ENCODE measurements around the gene NRL. TPM values are rescaled to one million over a fixed set of nuclear protein-coding genes. Genes with fewer than 3 reads are reported as not detected.

The NRL gene
- total and polyA plus RNA-seq, 4 donors, result 1.5 to 3.2 (median 2.8) TPM

DNA sequence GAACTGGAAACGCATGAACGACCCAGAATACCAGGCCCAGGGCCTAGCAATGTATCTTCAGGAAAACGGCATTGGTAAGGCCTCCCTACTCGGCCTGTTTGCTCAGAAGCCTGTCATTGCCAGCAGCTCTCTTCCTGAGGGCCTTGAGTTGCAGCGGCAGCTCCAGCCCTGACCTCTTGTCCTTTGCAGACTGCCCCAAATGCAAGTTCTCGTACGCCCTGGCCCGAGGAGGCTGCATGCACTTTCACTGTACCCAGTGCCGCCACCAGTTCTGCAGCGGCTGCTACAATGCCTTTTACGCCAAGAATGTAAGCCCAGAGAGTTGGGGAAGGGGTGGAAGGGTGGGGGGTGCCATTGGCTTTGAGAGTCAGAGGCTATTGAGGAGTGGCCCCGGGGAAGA is 42.6 kb upstream of the NRL start:
- H3K36me3 ChIP-seq (ENCODE audit: control insufficient read depth in 4 of 4, insufficient read depth in 3 of 4, low read depth in 1 of 4, low read length in 3 of 4), result peaks cover 12 to 45% (median 34%) of the 10 kb centered on the region in 4 donors
- peaks cover 5 to 25% (median 19%) of the 10 kb centered on the region in 4 donors for H3K4me1 ChIP-seq (ENCODE audit: control insufficient read depth in 4 of 4, insufficient read depth in 4 of 4, low read length in 3 of 4)
- no peaks in the 10 kb centered on the region for H3K27me3 ChIP-seq (ENCODE audit: control insufficient read depth in 4 of 4, insufficient read depth in 4 of 4, low read length in 3 of 4)
- TF ChIP-seq, protein P1, sequence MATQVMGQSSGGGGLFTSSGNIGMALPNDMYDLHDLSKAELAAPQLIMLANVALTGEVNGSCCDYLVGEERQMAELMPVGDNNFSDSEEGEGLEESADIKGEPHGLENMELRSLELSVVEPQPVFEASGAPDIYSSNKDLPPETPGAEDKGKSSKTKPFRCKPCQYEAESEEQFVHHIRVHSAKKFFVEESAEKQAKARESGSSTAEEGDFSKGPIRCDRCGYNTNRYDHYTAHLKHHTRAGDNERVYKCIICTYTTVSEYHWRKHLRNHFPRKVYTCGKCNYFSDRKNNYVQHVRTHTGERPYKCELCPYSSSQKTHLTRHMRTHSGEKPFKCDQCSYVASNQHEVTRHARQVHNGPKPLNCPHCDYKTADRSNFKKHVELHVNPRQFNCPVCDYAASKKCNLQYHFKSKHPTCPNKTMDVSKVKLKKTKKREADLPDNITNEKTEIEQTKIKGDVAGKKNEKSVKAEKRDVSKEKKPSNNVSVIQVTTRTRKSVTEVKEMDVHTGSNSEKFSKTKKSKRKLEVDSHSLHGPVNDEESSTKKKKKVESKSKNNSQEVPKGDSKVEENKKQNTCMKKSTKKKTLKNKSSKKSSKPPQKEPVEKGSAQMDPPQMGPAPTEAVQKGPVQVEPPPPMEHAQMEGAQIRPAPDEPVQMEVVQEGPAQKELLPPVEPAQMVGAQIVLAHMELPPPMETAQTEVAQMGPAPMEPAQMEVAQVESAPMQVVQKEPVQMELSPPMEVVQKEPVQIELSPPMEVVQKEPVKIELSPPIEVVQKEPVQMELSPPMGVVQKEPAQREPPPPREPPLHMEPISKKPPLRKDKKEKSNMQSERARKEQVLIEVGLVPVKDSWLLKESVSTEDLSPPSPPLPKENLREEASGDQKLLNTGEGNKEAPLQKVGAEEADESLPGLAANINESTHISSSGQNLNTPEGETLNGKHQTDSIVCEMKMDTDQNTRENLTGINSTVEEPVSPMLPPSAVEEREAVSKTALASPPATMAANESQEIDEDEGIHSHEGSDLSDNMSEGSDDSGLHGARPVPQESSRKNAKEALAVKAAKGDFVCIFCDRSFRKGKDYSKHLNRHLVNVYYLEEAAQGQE (IDR thresholded peaks at IDR 0.05), result no peak
- TF ChIP-seq JUND (IDR thresholded peaks at IDR 0.05) (no peak), RAD21 (IDR thresholded peaks at IDR 0.05) (no peak), FOXA2 (IDR thresholded peaks at IDR 0.05) (no peak), EGR1 (IDR thresholded peaks at IDR 0.05; ENCODE audit: low read depth in 2 of 2) (no peak)
- TF ChIP-seq, protein P2, sequence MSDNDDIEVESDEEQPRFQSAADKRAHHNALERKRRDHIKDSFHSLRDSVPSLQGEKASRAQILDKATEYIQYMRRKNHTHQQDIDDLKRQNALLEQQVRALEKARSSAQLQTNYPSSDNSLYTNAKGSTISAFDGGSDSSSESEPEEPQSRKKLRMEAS (IDR thresholded peaks at IDR 0.05), result no peak
- H3K9me3 ChIP-seq (ENCODE audit: control insufficient read depth in 4 of 4, low read length in 3 of 4), result no peaks in the 10 kb centered on the region
- H3K27ac ChIP-seq (ENCODE audit: low read depth in 1 of 2, low read length in 2 of 2), result no peak overlapping the region
- no peak for DNase-seq (ENCODE audit: low spot score)
- H3K9ac ChIP-seq (ENCODE audit: low read depth in 1 of 2, low read length in 2 of 2), result no peak overlapping the region
- 93% methylated on average over 12 of the region's 12 CpGs for WGBS
- no peak overlapping the region for H3K4me3 ChIP-seq (ENCODE audit: low read depth in 1 of 3, low read length in 3 of 3)

DNA sequence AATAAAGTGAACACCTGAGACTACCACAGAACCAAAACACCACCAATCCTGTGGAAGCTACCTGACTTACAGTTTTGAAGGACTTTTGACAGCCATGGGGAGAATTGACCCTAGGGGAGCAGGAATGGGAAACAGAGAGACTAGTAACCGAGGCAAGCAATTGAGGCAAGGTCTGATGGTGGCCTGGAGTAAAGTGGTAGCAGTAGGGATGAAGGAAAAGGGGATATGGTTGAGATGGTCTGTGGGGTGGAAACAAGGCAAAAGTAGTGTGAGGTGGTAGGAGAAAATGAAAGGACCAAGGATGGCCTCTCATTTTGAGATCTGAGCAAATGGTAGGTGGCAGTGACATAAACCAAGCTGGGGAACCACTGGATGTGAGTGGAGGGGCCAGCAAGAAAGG is 42.1 kb upstream of the NRL start:
- no peak overlapping the region for H3K27ac ChIP-seq (ENCODE audit: low read depth in 1 of 2, low read length in 2 of 2)
- H3K4me1 ChIP-seq (ENCODE audit: control insufficient read depth in 4 of 4, insufficient read depth in 4 of 4, low read length in 3 of 4), result peaks cover 5 to 21% (median 14%) of the 10 kb centered on the region in 4 donors

DNA sequence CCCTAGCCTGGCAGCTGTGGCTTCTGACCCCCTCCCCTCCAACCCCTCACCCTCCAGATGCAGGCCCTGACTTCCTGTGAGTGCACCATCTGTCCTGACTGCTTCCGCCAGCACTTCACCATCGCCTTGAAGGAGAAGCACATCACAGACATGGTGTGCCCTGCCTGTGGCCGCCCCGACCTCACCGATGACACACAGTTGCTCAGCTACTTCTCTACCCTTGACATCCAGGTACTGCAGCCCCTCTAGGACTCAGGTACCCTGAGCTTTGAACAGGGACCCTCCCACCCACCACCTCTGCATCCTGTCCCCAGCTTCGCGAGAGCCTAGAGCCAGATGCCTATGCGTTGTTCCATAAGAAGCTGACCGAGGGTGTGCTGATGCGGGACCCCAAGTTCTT is 40.4 kb upstream of the NRL start:
- no peak overlapping the region for H3K9ac ChIP-seq (ENCODE audit: low read depth in 1 of 2, low read length in 2 of 2)
- no peak overlapping the region for H3K27ac ChIP-seq (ENCODE audit: low read depth in 1 of 2, low read length in 2 of 2)
- peaks cover 2 to 6% (median 5%) of the 10 kb centered on the region in 4 donors for H3K4me1 ChIP-seq (ENCODE audit: control insufficient read depth in 4 of 4, insufficient read depth in 4 of 4, low read length in 3 of 4)
- H3K9me3 ChIP-seq (ENCODE audit: control insufficient read depth in 4 of 4, low read length in 3 of 4), result no peaks in the 10 kb centered on the region
- no peaks in the 10 kb centered on the region for H3K27me3 ChIP-seq (ENCODE audit: control insufficient read depth in 4 of 4, insufficient read depth in 4 of 4, low read length in 3 of 4)
- H3K4me3 ChIP-seq (ENCODE audit: low read depth in 1 of 3, low read length in 3 of 3), result no peak overlapping the region
- TF ChIP-seq, protein P3, sequence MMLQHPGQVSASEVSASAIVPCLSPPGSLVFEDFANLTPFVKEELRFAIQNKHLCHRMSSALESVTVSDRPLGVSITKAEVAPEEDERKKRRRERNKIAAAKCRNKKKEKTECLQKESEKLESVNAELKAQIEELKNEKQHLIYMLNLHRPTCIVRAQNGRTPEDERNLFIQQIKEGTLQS (IDR thresholded peaks at IDR 0.05), result no peak
- TF ChIP-seq, protein P2 (IDR thresholded peaks at IDR 0.05), result no peak
- TF ChIP-seq JUND (IDR thresholded peaks at IDR 0.05), result no peak
- TF ChIP-seq RAD21 (IDR thresholded peaks at IDR 0.05), result no peak
- no peak for TF ChIP-seq GABPA (IDR thresholded peaks at IDR 0.05 in 1 of 2, conservative IDR thresholded peaks at IDR 0.05 in 1 of 2)
- no peak for TF ChIP-seq FOXA1 (IDR thresholded peaks at IDR 0.05)
- TF ChIP-seq, protein P4, sequence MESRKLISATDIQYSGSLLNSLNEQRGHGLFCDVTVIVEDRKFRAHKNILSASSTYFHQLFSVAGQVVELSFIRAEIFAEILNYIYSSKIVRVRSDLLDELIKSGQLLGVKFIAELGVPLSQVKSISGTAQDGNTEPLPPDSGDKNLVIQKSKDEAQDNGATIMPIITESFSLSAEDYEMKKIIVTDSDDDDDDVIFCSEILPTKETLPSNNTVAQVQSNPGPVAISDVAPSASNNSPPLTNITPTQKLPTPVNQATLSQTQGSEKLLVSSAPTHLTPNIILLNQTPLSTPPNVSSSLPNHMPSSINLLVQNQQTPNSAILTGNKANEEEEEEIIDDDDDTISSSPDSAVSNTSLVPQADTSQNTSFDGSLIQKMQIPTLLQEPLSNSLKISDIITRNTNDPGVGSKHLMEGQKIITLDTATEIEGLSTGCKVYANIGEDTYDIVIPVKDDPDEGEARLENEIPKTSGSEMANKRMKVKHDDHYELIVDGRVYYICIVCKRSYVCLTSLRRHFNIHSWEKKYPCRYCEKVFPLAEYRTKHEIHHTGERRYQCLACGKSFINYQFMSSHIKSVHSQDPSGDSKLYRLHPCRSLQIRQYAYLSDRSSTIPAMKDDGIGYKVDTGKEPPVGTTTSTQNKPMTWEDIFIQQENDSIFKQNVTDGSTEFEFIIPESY (IDR thresholded peaks at IDR 0.05), result no peak
- TF ChIP-seq HNF4A (conservative IDR thresholded peaks at IDR 0.05), result no peak
- TF ChIP-seq FOXA2 (IDR thresholded peaks at IDR 0.05), result no peak
- TF ChIP-seq EGR1 (IDR thresholded peaks at IDR 0.05; ENCODE audit: low read depth in 2 of 2), result no peak
- no peak for TF ChIP-seq SP1 (IDR thresholded peaks at IDR 0.05)
- no peak for TF ChIP-seq RXRA (IDR thresholded peaks at IDR 0.05)
- no peak for TF ChIP-seq NR2F2 (IDR thresholded peaks at IDR 0.05)
- TF ChIP-seq, protein P5, sequence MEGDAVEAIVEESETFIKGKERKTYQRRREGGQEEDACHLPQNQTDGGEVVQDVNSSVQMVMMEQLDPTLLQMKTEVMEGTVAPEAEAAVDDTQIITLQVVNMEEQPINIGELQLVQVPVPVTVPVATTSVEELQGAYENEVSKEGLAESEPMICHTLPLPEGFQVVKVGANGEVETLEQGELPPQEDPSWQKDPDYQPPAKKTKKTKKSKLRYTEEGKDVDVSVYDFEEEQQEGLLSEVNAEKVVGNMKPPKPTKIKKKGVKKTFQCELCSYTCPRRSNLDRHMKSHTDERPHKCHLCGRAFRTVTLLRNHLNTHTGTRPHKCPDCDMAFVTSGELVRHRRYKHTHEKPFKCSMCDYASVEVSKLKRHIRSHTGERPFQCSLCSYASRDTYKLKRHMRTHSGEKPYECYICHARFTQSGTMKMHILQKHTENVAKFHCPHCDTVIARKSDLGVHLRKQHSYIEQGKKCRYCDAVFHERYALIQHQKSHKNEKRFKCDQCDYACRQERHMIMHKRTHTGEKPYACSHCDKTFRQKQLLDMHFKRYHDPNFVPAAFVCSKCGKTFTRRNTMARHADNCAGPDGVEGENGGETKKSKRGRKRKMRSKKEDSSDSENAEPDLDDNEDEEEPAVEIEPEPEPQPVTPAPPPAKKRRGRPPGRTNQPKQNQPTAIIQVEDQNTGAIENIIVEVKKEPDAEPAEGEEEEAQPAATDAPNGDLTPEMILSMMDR (IDR thresholded peaks at IDR 0.05; ENCODE audit: low read depth, low read length, missing input control), result no peak
- TF ChIP-seq TAF1 (conservative IDR thresholded peaks at IDR 0.05), result no peak
- TF ChIP-seq YY1 (IDR thresholded peaks at IDR 0.05), result no peak
- peaks cover 14 to 65% (median 53%) of the 10 kb centered on the region in 4 donors for H3K36me3 ChIP-seq (ENCODE audit: control insufficient read depth in 4 of 4, insufficient read depth in 3 of 4, low read depth in 1 of 4, low read length in 3 of 4)
- 96% methylated on average over 10 of the region's 10 CpGs for WGBS
- no peak for DNase-seq (ENCODE audit: low spot score)

More for the DNA sequence above, 42.1 kb upstream of the NRL start:
- Histone ChIP-seq H3K36me3 (ENCODE audit: control insufficient read depth in 4 of 4, insufficient read depth in 3 of 4, low read depth in 1 of 4, low read length in 3 of 4) (peaks cover 12 to 48% (median 37%) of the 10 kb centered on the region in 4 donors), H3K4me3 (ENCODE audit: low read depth in 1 of 3, low read length in 3 of 3) (no peak overlapping the region), H3K9ac (ENCODE audit: low read depth in 1 of 2, low read length in 2 of 2) (no peak overlapping the region), H3K9me3 (ENCODE audit: control insufficient read depth in 4 of 4, low read length in 3 of 4) (no peaks in the 10 kb centered on the region), H3K27me3 (ENCODE audit: control insufficient read depth in 4 of 4, insufficient read depth in 4 of 4, low read length in 3 of 4) (no peaks in the 10 kb centered on the region)
- TF ChIP-seq RXRA (IDR thresholded peaks at IDR 0.05) (no peak), JUND (IDR thresholded peaks at IDR 0.05) (no peak), HNF4A (conservative IDR thresholded peaks at IDR 0.05) (no peak), EGR1 (IDR thresholded peaks at IDR 0.05; ENCODE audit: low read depth in 2 of 2) (no peak)
- no peak for DNase-seq (ENCODE audit: low spot score)
- 98% methylated on average over 1 of the region's 1 CpG for WGBS
